H9 (cell line): ENCODE measurements around the gene SLC7A4. TPM values are rescaled to one million over a fixed set of nuclear protein-coding genes. Genes with fewer than 3 reads are reported as not detected.

Experiments
- DNase-seq: peaks from one replicate; pipeline ENCODE4 v3.0.0-alpha.2; 2017
- H2AFZ ChIP-seq: one replicate; pipeline ENCODE4 v1.6.1; 2013; ENCODE audit warnings: mild to moderate bottlenecking, low read length, control low read depth, moderate library complexity
- H2AK5ac ChIP-seq: 2 replicates; pipeline ENCODE4 v1.6.1; 2013; ENCODE audit warnings: low read length, control low read depth, mixed read lengths; ENCODE audit not compliant: insufficient read length
- H2BK120ac ChIP-seq: one replicate; pipeline ENCODE4 v1.6.1; 2013; ENCODE audit warnings: low read depth, mild to moderate bottlenecking, low read length, control low read depth, inconsistent platforms; ENCODE audit not compliant: poor library complexity, severe bottlenecking
- H2BK12ac ChIP-seq: 2 replicates; pipeline ENCODE4 v1.6.1; 2013; ENCODE audit warnings: low read length, control low read depth, mixed read lengths, low read depth; ENCODE audit not compliant: insufficient read length
- H2BK15ac ChIP-seq: 2 replicates; pipeline ENCODE4 v1.6.1; 2013; ENCODE audit warnings: low read depth, low read length, control low read depth
- H2BK20ac ChIP-seq: one replicate; pipeline ENCODE4 v1.6.1; 2013; ENCODE audit warnings: low read depth, mild to moderate bottlenecking, low read length, control low read depth, inconsistent platforms; ENCODE audit not compliant: poor library complexity, severe bottlenecking
- H2BK5ac ChIP-seq: 2 replicates; pipeline ENCODE4 v1.6.1; 2013; ENCODE audit warnings: low read length, control low read depth, mixed read lengths; ENCODE audit not compliant: insufficient read length
- H3K14ac ChIP-seq: 2 replicates; pipeline ENCODE4 v1.6.1; 2013; ENCODE audit warnings: low read length, control low read depth; ENCODE audit not compliant: insufficient read depth
- H3K18ac ChIP-seq: 2 replicates; pipeline ENCODE4 v1.6.1; 2013; ENCODE audit warnings: low read depth, mild to moderate bottlenecking, mixed read lengths, low read length, control low read depth; ENCODE audit not compliant: insufficient read length
- H3K23ac ChIP-seq: 2 replicates; pipeline ENCODE4 v1.6.1; 2013; ENCODE audit warnings: low read length, control low read depth, mixed read lengths, low read depth; ENCODE audit not compliant: insufficient read length
- H3K23me2 ChIP-seq: 2 replicates; pipeline ENCODE4 v1.6.1; 2013; ENCODE audit warnings: low read depth, mild to moderate bottlenecking, mixed read lengths, low read length, control low read depth; ENCODE audit not compliant: insufficient read length, poor library complexity, severe bottlenecking
- H3K27ac ChIP-seq: 2 replicates; pipeline ENCODE4 v1.5.1; 2013; ENCODE audit warnings: low read length, control low read depth, mixed read lengths, low read depth; ENCODE audit not compliant: insufficient read length
- H3K27me3 ChIP-seq: 2 replicates; pipeline ENCODE4 v1.6.1; 2013; ENCODE audit warnings: low read length, control low read depth, inconsistent platforms; ENCODE audit not compliant: insufficient read depth
- H3K4ac ChIP-seq: 2 replicates; pipeline ENCODE4 v1.6.1; 2013; ENCODE audit warnings: low read depth, mild to moderate bottlenecking, control low read depth, inconsistent platforms, low read length, moderate library complexity
- H3K4me1 ChIP-seq: 2 replicates; pipeline ENCODE4 v1.6.1; 2013; ENCODE audit warnings: low read length, control low read depth, inconsistent platforms; ENCODE audit not compliant: insufficient read depth
- H3K4me2 ChIP-seq: 2 replicates; pipeline ENCODE4 v1.6.1; 2013; ENCODE audit warnings: low read length, control low read depth, mixed read lengths; ENCODE audit not compliant: insufficient read length, insufficient read depth
- H3K56ac ChIP-seq: 2 replicates; pipeline ENCODE4 v1.6.1; 2013; ENCODE audit warnings: low read depth, mild to moderate bottlenecking, mixed read lengths, low read length, control low read depth; ENCODE audit not compliant: insufficient read length
- H3K79me1 ChIP-seq: 2 replicates; pipeline ENCODE4 v1.6.1; 2013; ENCODE audit warnings: low read depth, mild to moderate bottlenecking, moderate library complexity, low read length, control low read depth, inconsistent platforms; ENCODE audit not compliant: insufficient read depth, poor library complexity, severe bottlenecking
- H3K79me2 ChIP-seq: 2 replicates; pipeline ENCODE4 v1.6.1; 2013; ENCODE audit warnings: low read length, control low read depth, inconsistent platforms; ENCODE audit not compliant: insufficient read depth
- H3K9ac ChIP-seq: 2 replicates; pipeline ENCODE4 v1.6.1; 2013; ENCODE audit warnings: low read length, control low read depth, mixed read lengths; ENCODE audit not compliant: insufficient read length; ENCODE audit errors: extremely low read depth
- H3K9me3 ChIP-seq: one replicate; pipeline ENCODE4 v1.6.1; 2013; ENCODE audit warnings: low read depth, low read length, inconsistent platforms; ENCODE audit not compliant: control insufficient read depth
- H3T11ph ChIP-seq: one replicate; pipeline ENCODE4 v1.6.1; 2013; ENCODE audit warnings: mild to moderate bottlenecking, low read length, control low read depth, inconsistent platforms
- H4K20me1 ChIP-seq: one replicate; pipeline ENCODE4 v1.6.1; 2013; ENCODE audit not compliant: control insufficient read depth, insufficient read length, insufficient read depth
- H4K5ac ChIP-seq: 2 replicates; pipeline ENCODE4 v1.6.1; 2013; ENCODE audit warnings: low read depth, mild to moderate bottlenecking, mixed read lengths, low read length, control low read depth; ENCODE audit not compliant: insufficient read length
- H4K8ac ChIP-seq: replicated peaks from 2 replicates; pipeline ENCODE4 v1.6.1; 2013; ENCODE audit warnings: low read length, control low read depth, mixed read lengths, low read depth; ENCODE audit not compliant: insufficient read length
- H4K91ac ChIP-seq: 2 replicates; pipeline ENCODE4 v1.6.1; 2013; ENCODE audit warnings: low read depth, mild to moderate bottlenecking, moderate library complexity, mixed read lengths, low read length, control low read depth; ENCODE audit not compliant: insufficient read length
- H3K27ac Mint-ChIP-seq, 3 experiments: 2 replicates in 2 of 3; 3 replicates in 1 of 3; pipeline ENCODE4 v1.8.0; 2020 to 2021; ENCODE audit warnings: mixed read lengths in 3 of 3, mild to moderate bottlenecking in 1 of 3, moderate library complexity in 1 of 3
- H3K27me3 Mint-ChIP-seq: 2 replicates; pipeline ENCODE4 v1.8.0; 2021; ENCODE audit warnings: low read depth, mild to moderate bottlenecking, moderate library complexity, mixed read lengths
- H3K36me3 Mint-ChIP-seq, 3 experiments: 2 replicates in 2 of 3; 3 replicates in 1 of 3; pipeline ENCODE4 v1.8.0; 2020 to 2021; ENCODE audit warnings: low read depth in 3 of 3, mixed read lengths in 3 of 3; ENCODE audit not compliant: insufficient read depth in 1 of 3
- H3K4me1 Mint-ChIP-seq, 2 experiments: 2 replicates each; pipeline ENCODE4 v1.8.0; 2020; ENCODE audit warnings: mixed read lengths in 2 of 2
- H3K4me3 Mint-ChIP-seq, 2 experiments: 2 replicates in 1 of 2; 3 replicates in 1 of 2; pipeline ENCODE4 v1.8.0; 2020 to 2021; ENCODE audit warnings: mild to moderate bottlenecking in 2 of 2, mixed read lengths in 2 of 2, moderate library complexity in 1 of 2
- H3K9me3 Mint-ChIP-seq, 2 experiments: 2 replicates in 1 of 2; 3 replicates in 1 of 2; pipeline ENCODE4 v1.8.0; 2020; ENCODE audit warnings: mild to moderate bottlenecking in 2 of 2, mixed read lengths in 2 of 2, moderate library complexity in 1 of 2
- CTCF ChIP-seq: fragments of 200-600 bp; sonication (generic); conservative IDR thresholded peaks from 3 replicates; pipeline ENCODE4 v1.8.0; 2021; ENCODE audit warnings: antibody characterized with exemption, mild to moderate bottlenecking
- WGBS: extraction: QIAGEN DNeasy Blood & Tissue Kit; methylation state at CpG from one replicate; pipeline ENCODE4 v1.1.7; 2013; ENCODE audit warnings: missing lambda C conversion rate, low lambda C conversion rate, mixed read lengths; ENCODE audit not compliant: insufficient read length; ENCODE audit errors: extremely low coverage; 5-methylcytosine and 5-hydroxymethylcytosine counted together
- total RNA-seq: library from RNA; stranded (reverse); gene quantifications from 2 replicates; pipeline ENCODE4 v1.2.1, GENCODE V29; 2021

Gene SLC7A4
- total RNA-seq, 1 experiment from 2014 or later = 0.09 TPM

GRCh38 chr22:20994128-20994901 lies 38.0 kb downstream of the SLC7A4 start:
- no CpG with 5 or more reads among the region's 30 CpGs for WGBS
- Histone ChIP-seq H3K4me2 (no peak overlapping the region), H2AK5ac (no peak overlapping the region), H4K91ac (no peak overlapping the region), H3K23me2 (no peaks in the 10 kb centered on the region), H2BK20ac (no peak overlapping the region), H4K5ac (no peak overlapping the region), H3K4me1 (no peaks in the 10 kb centered on the region), H2BK120ac (no peak overlapping the region), H3K23ac (no peak overlapping the region), H2AFZ (no peak overlapping the region), H2BK15ac (no peak overlapping the region), H3K9ac (no peak overlapping the region), H2BK5ac (no peak overlapping the region), H3K9me3 (no peaks in the 10 kb centered on the region), H3K79me1 (no peaks in the 10 kb centered on the region), H3K56ac (no peak overlapping the region), H3T11ph (no peak overlapping the region), H3K27ac (no peak overlapping the region), H3K14ac (no peak overlapping the region), H4K8ac (no peak overlapping the region), H2BK12ac (no peak overlapping the region), H3K79me2 (no peaks in the 10 kb centered on the region), H3K18ac (no peak overlapping the region), H3K27me3 (no peaks in the 10 kb centered on the region), H3K4ac (no peak overlapping the region), H4K20me1 (no peaks in the 10 kb centered on the region)
- Mint-ChIP-seq H3K4me1 (0 out of 4 replicates have a peak, but pooled peaks cover 0 to 2% of the 10 kb centered on the region in 2 experiments), H3K4me3 (no peak overlapping the region), H3K9me3 (no peaks in the 10 kb centered on the region), H3K36me3 (peaks cover 2 to 26% (median 8%) of the 10 kb centered on the region in 3 experiments; a peak in 6 of 7 replicates), H3K27ac (no peak overlapping the region), H3K27me3 (no peaks in the 10 kb centered on the region)
- no peak for DNase-seq
- TF ChIP-seq CTCF = no peak
